Heart right ventricle (tissue), 16 donors: ENCODE measurements around the gene EFNA2. TPM values are rescaled to one million over a fixed set of nuclear protein-coding genes. Genes with fewer than 3 reads are reported as not detected.

Source experiments
- ATAC-seq, 8 donors: fragments of 200-7000 bp; cut with Tn5 transposase; one replicate each; pipeline ENCODE4 v1.9.1; 2020; ENCODE audit warnings: mild to moderate bottlenecking in 8 of 8, moderate library complexity in 8 of 8, moderate number of reproducible peaks in 1 of 8
- DNase-seq, 2 donors: peaks; one replicate each; pipeline ENCODE4 v3.0.0-alpha.2; 2020
- H3K27ac ChIP-seq, 10 donors: fragments of 200-600 bp; sonication (generic) in 2 of 10; one replicate each; pipeline versions ENCODE4 v1.5.0 to v1.8.0; 2020 to 2022; ENCODE audit warnings: mild to moderate bottlenecking in 3 of 10
- H3K27me3 ChIP-seq, 7 donors: fragments of 200-600 bp; one replicate each; pipeline ENCODE4 v1.8.0; 2021 to 2022; ENCODE audit warnings: mild to moderate bottlenecking in 2 of 7
- H3K36me3 ChIP-seq, 9 donors: fragments of 200-600 bp; sonication (generic) in 1 of 9; one replicate each; pipeline versions ENCODE4 v1.5.0 to v1.8.0; 2020 to 2022; ENCODE audit warnings: mild to moderate bottlenecking in 2 of 9
- H3K4me1 ChIP-seq, 9 donors: fragments of 200-600 bp; sonication (generic) in 1 of 9; one replicate each; pipeline versions ENCODE4 v1.5.0 to v1.8.0; 2020 to 2022; ENCODE audit warnings: mild to moderate bottlenecking in 4 of 9
- H3K4me3 ChIP-seq, 10 donors: fragments of 200-600 bp; sonication (generic) in 2 of 10; one replicate each; pipeline versions ENCODE4 v1.5.0 to v1.8.0; 2020 to 2022; ENCODE audit warnings: mild to moderate bottlenecking in 7 of 10, moderate library complexity in 2 of 10
- H3K9me3 ChIP-seq, 11 donors: fragments of 200-600 bp in 10 of 11; sonication (generic) in 2 of 11; one replicate each; pipeline versions ENCODE4 v1.5.0 to v1.8.0; 2013 to 2022; ENCODE audit warnings: mild to moderate bottlenecking in 2 of 11, control low read depth in 1 of 11, moderate library complexity in 1 of 11
- CTCF ChIP-seq, 9 donors: fragments of 200-600 bp; sonication (generic) in 2 of 9; IDR thresholded peaks; one replicate each; pipeline versions ENCODE4 v1.5.0 to v1.8.0; 2021 to 2022; ENCODE audit warnings: antibody characterized with exemption in 9 of 9, mild to moderate bottlenecking in 5 of 9, moderate library complexity in 1 of 9
- WGBS, 2 donors: extraction: QIAGEN DNeasy Blood & Tissue Kit; methylation state at CpG; one replicate each; pipeline ENCODE4 v1.1.7; 2013; ENCODE audit warnings: inconsistent platforms in 1 of 2; 5-methylcytosine and 5-hydroxymethylcytosine counted together
- intact Hi-C, 10 donors: fragments of 100-400 bp; cut with DNase I; formaldehyde crosslinking; loops; one replicate each; pipeline versions ENCODE4 v1.11.1 to v1.14.2; 2022
- polyA plus RNA-seq, 2 donors: library from polyadenylated mRNA; stranded (reverse); fragments of 200-250 nt; gene quantifications; one replicate each; pipeline ENCODE4 v1.2.3, GENCODE V29; 2013
- total RNA-seq, 10 donors: library from RNA; stranded (reverse); fragmentation: NEBNext Ultra II Directional in 3 of 10; extraction: Animal tissue kit (Norgen Biotek cat#: 25700) in 3 of 10; gene quantifications; one replicate each; pipeline versions ENCODE4 v1.2.1 to v1.2.4, GENCODE V29; 2021 to 2023
- donor health status: Arrhythmogenic right ventricular cardiomyopathy.
- donor health status: ischemic (EF 13 %, LVEDD 7.1; RV severe dilation, severe dysfunction).
- donor health status: healthy with polysubstance abuse.
- donor health status: DM: no; HTN: yes; CAD: no.
- donor health status: DM: no; HTN: no; CAD: no.
- donor health status: ischemic (EF 25% LVEDD 6.9; RV normal size, moderate dysfunction).
- donor health status: ischemic (EF 25% LVEDD 5.7; RV mildly dilated, moderate dysfunction).
- donor health status: healthy.
- donor health status: DM: yes; HTN: yes; CAD: no.
- donor health status: Ischemic cardiomyopathy.
- donor health status: ischemic (EF 35%, LVEDD 5.7; RV mildly dilated, moderate dysfunction).
- donor health status: nonischemic (EF 11% LVEDD 7.7; RV severe dilation, severe dysfunction).
- donor health status: DM: yes; HTN: yes; CAD: no.
- donor health status: PGD.
- donor health status: ischemic (EF 29% LVEDD 5.4; RV normal size, mild dysfunction).
- donor health status: nonischemic (EF 23%, LVEDD 6.1; RV moderate dilation, normal function).

Gene EFNA2
- total and polyA plus RNA-seq, 12 donors, result 0.04 to 0.45 TPM; not detected in 10

DNA sequence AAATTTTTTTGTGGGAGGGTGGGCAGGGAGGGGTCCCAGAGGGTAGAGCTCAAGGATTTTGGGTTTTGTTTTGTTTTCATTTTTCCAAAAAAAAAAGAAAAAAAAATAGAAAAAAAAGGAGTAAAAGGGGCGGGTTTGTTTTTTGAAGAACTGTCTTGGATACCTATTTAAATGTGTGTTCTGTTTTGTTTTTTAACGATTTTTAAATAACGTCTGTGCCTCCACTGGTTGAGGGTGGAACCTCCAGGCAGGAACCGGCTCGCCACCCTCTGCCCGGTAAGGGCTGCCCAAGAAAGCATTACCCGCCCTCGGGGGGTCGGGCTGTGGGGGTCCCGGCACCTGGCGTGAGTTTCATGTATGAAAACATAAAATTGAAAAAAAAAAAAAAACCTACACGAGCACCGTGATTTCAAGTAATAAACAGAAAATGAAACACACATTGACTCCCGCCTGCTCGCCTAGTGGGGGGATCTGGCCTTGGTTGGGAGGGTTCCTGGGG is 26.9 kb upstream of the EFNA2 start:
- DNase-seq, result no peak
- WGBS, 2 donors, result 29 to 45% methylated on average over 15 of the region's 15 CpGs
- Histone ChIP-seq H3K4me3 (peak overlapping the region in 8 of 10 donors; percentile 2 to 96 (median 34)), H3K9me3 (no peaks in the 10 kb centered on the region), H3K36me3 (peaks cover 15 to 56% (median 46%) of the 10 kb centered on the region in 9 donors), H3K27ac (peak overlapping the region; percentile 85 to 100 (median 98)), H3K4me1 (peaks cover 52 to 94% (median 87%) of the 10 kb centered on the region in 9 donors), H3K27me3 (no peaks in the 10 kb centered on the region)
- no peak for ATAC-seq
- intact Hi-C loops, result no loop called here
- no peak for TF ChIP-seq CTCF (IDR thresholded peaks at IDR 0.05)

GRCh38 chr19:1259206-1259875 is 26.3 kb upstream of the EFNA2 start:
- ATAC-seq (peak; percentile 14 to 65 (median 46)), DNase-seq (peak; percentile 85 to 88)
- peak overlapping the region; percentile 85 to 100 (median 98) for H3K27ac ChIP-seq
- peaks cover 15 to 50% (median 40%) of the 10 kb centered on the region in 9 donors for H3K36me3 ChIP-seq
- H3K27me3 ChIP-seq, result no peaks in the 10 kb centered on the region
- peaks cover 46 to 88% (median 81%) of the 10 kb centered on the region in 9 donors for H3K4me1 ChIP-seq
- H3K4me3 ChIP-seq, result peak overlapping the region in 8 of 10 donors; percentile 2 to 96 (median 34)
- 22 to 36% methylated on average over 17 of the region's 17 CpGs for WGBS, 2 donors
- H3K9me3 ChIP-seq, result no peaks in the 10 kb centered on the region
- intact Hi-C loops, result no loop called here
- peak in 1 of 9 donors; percentile 6 for TF ChIP-seq CTCF (IDR thresholded peaks at IDR 0.05)

- peak in 7 of 8 donors; percentile 1 to 18 (median 4) for ATAC-seq
- H3K27ac ChIP-seq, result peak overlapping the region; percentile 85 to 100 (median 98)
- DNase-seq, result no peak
- WGBS, 2 donors, result 18 to 22% methylated on average over 33 of the region's 33 CpGs
- H3K36me3 ChIP-seq, result peaks cover 9 to 42% (median 32%) of the 10 kb centered on the region in 9 donors
- no peak for TF ChIP-seq CTCF (IDR thresholded peaks at IDR 0.05)
- intact Hi-C loops, result no loop called here
- no peaks in the 10 kb centered on the region for H3K27me3 ChIP-seq
- H3K4me3 ChIP-seq, result peak overlapping the region in 9 of 10 donors; percentile 24 to 96 (median 69)
- H3K9me3 ChIP-seq, result no peaks in the 10 kb centered on the region
- H3K4me1 ChIP-seq, result peaks cover 41 to 84% (median 76%) of the 10 kb centered on the region in 9 donors
These were observed 25.6 kb upstream of the EFNA2 start for GRCh38 chr19:1259876-1260748.
